GM21717 (cell line): ENCODE results near the gene TNRC18.
"Not testable (repeated sequence)": the region's sequence is repeated elsewhere in the genome, so short reads cannot be mapped to it uniquely, and the experiment has no call there.

Experiments
- ATAC-seq: cut with Tn5 transposase; IDR thresholded peaks from one replicate; pipeline ENCODE4 v1.9.1; 2021; ENCODE audit warnings: mild to moderate bottlenecking, moderate library complexity; ENCODE audit not compliant: unreplicated experiment

The TNRC18 gene

GRCh38 chr7:5300366-5300765, 123.3 kb downstream of the TNRC18 start:
- no peak for ATAC-seq

GRCh38 chr7:5296611-5297226, 126.9 kb downstream of the TNRC18 start:
- no peak for ATAC-seq

GRCh38 chr7:5296015-5296610, 127.5 kb downstream of the TNRC18 start:
- no peak for ATAC-seq

- no peak for ATAC-seq
Measured at GRCh38 chr7:5295039-5296014, 128.3 kb downstream of the TNRC18 start.

GRCh38 chr7:5294169-5294987, 129.3 kb downstream of the TNRC18 start:
- no peak for ATAC-seq

GRCh38 chr7:5291711-5292335, 131.8 kb downstream of the TNRC18 start:
- not testable (repeated sequence) for ATAC-seq

- ATAC-seq, result no peak
Measured at GRCh38 chr7:5291301-5291700, 132.3 kb downstream of the TNRC18 start.

- no peak for ATAC-seq
Measured at GRCh38 chr7:5289355-5289754, 134.3 kb downstream of the TNRC18 start.

GRCh38 chr7:5288560-5288959, 135.1 kb downstream of the TNRC18 start:
- not testable (repeated sequence) for ATAC-seq

GRCh38 chr7:5287802-5288201, 135.8 kb downstream of the TNRC18 start:
- no peak for ATAC-seq

- not testable (repeated sequence) for ATAC-seq
Measured at GRCh38 chr7:5287373-5287772, 136.3 kb downstream of the TNRC18 start.

- ATAC-seq, result no peak
Measured at GRCh38 chr7:5286933-5287332, 136.7 kb downstream of the TNRC18 start.

- ATAC-seq, result no peak
Measured at GRCh38 chr7:5284304-5285281, 139.0 kb downstream of the TNRC18 start.

- ATAC-seq, result no peak
Measured at GRCh38 chr7:5283421-5284303, 140.0 kb downstream of the TNRC18 start.

- ATAC-seq, result no peak
Measured at GRCh38 chr7:5282543-5283316, 140.9 kb downstream of the TNRC18 start, which contains the start of gene SLC29A4. SLC29A4 (plus strand) TSS chr7:5282943; CDS start chr7:5287817, 4,874 bp downstream.

- ATAC-seq, result not testable (repeated sequence)
Measured at GRCh38 chr7:5281598-5282500, 141.8 kb downstream of the TNRC18 start.
